B cell (primary cell): ENCODE results near the gene MILR1.

Source experiments
- EZH2 ChIP-seq: IDR thresholded peaks from 2 replicates; pipeline ENCODE4 v1.6.1; 2012; ENCODE audit warnings: borderline replicate concordance, low read depth, mild to moderate bottlenecking, moderate library complexity, low read length; ENCODE audit not compliant: insufficient read depth, poor library complexity, severe bottlenecking
- TF ChIP-seq, protein P1 (sequence below): fragments of 200-600 bp; IDR thresholded peaks from one replicate; pipeline ENCODE4 v1.8.0; 2022; ENCODE audit warnings: antibody characterized with exemption, mild to moderate bottlenecking

DNA sequence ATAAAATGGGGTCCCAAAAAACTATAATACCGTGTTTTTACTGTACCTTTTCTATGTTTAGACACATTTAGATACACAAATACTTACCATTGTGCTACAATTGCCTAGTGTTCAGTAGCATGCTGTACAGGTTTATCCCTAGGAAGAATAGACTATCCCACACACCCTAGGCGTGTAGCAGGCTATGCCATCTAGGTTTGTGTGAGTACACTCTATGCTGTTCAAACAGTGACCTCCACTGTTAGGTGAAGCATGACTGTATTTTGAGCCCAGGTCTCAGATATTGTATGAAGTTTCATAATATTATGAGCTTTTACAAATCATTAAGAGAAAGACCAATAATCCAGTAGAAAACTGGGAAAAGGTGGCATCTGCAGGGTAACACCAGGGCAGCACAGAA, 23.6 kb downstream of the MILR1 start:
- TF ChIP-seq, protein P1, sequence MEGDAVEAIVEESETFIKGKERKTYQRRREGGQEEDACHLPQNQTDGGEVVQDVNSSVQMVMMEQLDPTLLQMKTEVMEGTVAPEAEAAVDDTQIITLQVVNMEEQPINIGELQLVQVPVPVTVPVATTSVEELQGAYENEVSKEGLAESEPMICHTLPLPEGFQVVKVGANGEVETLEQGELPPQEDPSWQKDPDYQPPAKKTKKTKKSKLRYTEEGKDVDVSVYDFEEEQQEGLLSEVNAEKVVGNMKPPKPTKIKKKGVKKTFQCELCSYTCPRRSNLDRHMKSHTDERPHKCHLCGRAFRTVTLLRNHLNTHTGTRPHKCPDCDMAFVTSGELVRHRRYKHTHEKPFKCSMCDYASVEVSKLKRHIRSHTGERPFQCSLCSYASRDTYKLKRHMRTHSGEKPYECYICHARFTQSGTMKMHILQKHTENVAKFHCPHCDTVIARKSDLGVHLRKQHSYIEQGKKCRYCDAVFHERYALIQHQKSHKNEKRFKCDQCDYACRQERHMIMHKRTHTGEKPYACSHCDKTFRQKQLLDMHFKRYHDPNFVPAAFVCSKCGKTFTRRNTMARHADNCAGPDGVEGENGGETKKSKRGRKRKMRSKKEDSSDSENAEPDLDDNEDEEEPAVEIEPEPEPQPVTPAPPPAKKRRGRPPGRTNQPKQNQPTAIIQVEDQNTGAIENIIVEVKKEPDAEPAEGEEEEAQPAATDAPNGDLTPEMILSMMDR, result no peak
- TF ChIP-seq EZH2, result no peak
